H1 (cell line): ENCODE measurements around the gene MRPS26. TPM values are rescaled to one million over a fixed set of nuclear protein-coding genes. Genes with fewer than 3 reads are reported as not detected.

Experiments used
- CTCF ChIA-PET: fragments of 300-600 bp; sonication (Branson Sonifier 250); formaldehyde crosslinking; loops from one replicate; lab custom pipeline; 2021; ENCODE audit not compliant: partially characterized antibody; lab: Charles Lee
- POLR2A ChIA-PET: fragments of 300-600 bp; sonication (Branson Sonifier 250); formaldehyde crosslinking; loops from one replicate; lab custom pipeline; 2021; ENCODE audit warnings: inconsistent platforms; ENCODE audit not compliant: partially characterized antibody; lab: Charles Lee
- DNase-seq, 2 experiments: peaks; one replicate each; pipeline versions ENCODE4 v3.0.0 to v3.0.0-alpha.2; 2010 to 2022; ENCODE audit warnings: low spot score in 2 of 2, low read depth in 1 of 2, mixed read lengths in 1 of 2
- FAIRE-seq: peaks from 2 replicates; lab custom pipeline; 2011; peaks lifted over from hg19 to GRCh38; lab: Jason Lieb, UNC
- H2AFZ ChIP-seq: 2 replicates; pipeline ENCODE4 v1.8.1; 2012; ENCODE audit warnings: low read length, inconsistent platforms
- H2AK5ac ChIP-seq: 2 replicates; pipeline ENCODE4 v1.6.1; 2013; ENCODE audit warnings: low read depth, low read length
- H2BK120ac ChIP-seq: replicated peaks from 2 replicates; pipeline ENCODE3; 2013; ENCODE audit warnings: low read depth, low read length, inconsistent platforms
- H2BK12ac ChIP-seq: 2 replicates; pipeline ENCODE4 v1.6.1; 2013; ENCODE audit warnings: low read depth, low read length
- H2BK15ac ChIP-seq: 2 replicates; pipeline ENCODE4 v1.6.1; 2013; ENCODE audit warnings: low read length
- H2BK20ac ChIP-seq: 2 replicates; pipeline ENCODE4 v1.6.1; 2013; ENCODE audit warnings: low read length
- H2BK5ac ChIP-seq: 2 replicates; pipeline ENCODE4 v1.6.1; 2013; ENCODE audit warnings: low read depth, low read length
- H3K14ac ChIP-seq: 2 replicates; pipeline ENCODE4 v1.6.1; 2013; ENCODE audit warnings: inconsistent platforms; ENCODE audit not compliant: insufficient read length
- H3K18ac ChIP-seq: 2 replicates; pipeline ENCODE4 v1.6.1; 2013; ENCODE audit warnings: low read length; ENCODE audit errors: extremely low read depth
- H3K23ac ChIP-seq: 2 replicates; pipeline ENCODE4 v1.6.1; 2013; ENCODE audit warnings: inconsistent platforms; ENCODE audit not compliant: insufficient read length
- H3K23me2 ChIP-seq: 2 replicates; pipeline ENCODE4 v1.6.1; 2013; ENCODE audit warnings: low read depth, low read length
- H3K27ac ChIP-seq: 2 replicates; pipeline ENCODE4 v1.6.1; 2011; ENCODE audit warnings: low read depth, low read length, inconsistent platforms
- H3K27me3 ChIP-seq, 4 experiments: replicated peaks in 1 of 4; 1 replicate in 1 of 4; 2 replicates in 3 of 4; pipeline versions ENCODE4 v1.6.1 to v1.8.1; 2011 to 2013; ENCODE audit warnings: low read length in 3 of 4, mild to moderate bottlenecking in 3 of 4, inconsistent platforms in 2 of 4, mixed read lengths in 2 of 4, moderate library complexity in 1 of 4; ENCODE audit not compliant: control insufficient read depth in 3 of 4, insufficient read depth in 3 of 4; ENCODE audit errors: extremely low read depth in 1 of 4
- H3K36me3 ChIP-seq, 4 experiments: 2 replicates each; pipeline versions ENCODE4 v1.6.1 to v1.8.1; 2011 to 2013; ENCODE audit warnings: mild to moderate bottlenecking in 4 of 4, low read length in 3 of 4, moderate library complexity in 2 of 4, control low read depth in 1 of 4, inconsistent platforms in 1 of 4; ENCODE audit not compliant: insufficient read depth in 4 of 4, control insufficient read depth in 2 of 4
- H3K4ac ChIP-seq: replicated peaks from 2 replicates; pipeline ENCODE3; 2013; ENCODE audit warnings: low read length, low read depth, mixed read lengths, inconsistent platforms; ENCODE audit not compliant: insufficient read length
- H3K4me1 ChIP-seq, 4 experiments: replicated peaks in 1 of 4; 1 replicate in 1 of 4; 2 replicates in 3 of 4; pipeline versions ENCODE4 v1.6.1 to v1.8.1; 2011 to 2013; ENCODE audit warnings: low read length in 3 of 4, inconsistent platforms in 2 of 4, mixed read lengths in 1 of 4; ENCODE audit not compliant: insufficient read depth in 4 of 4, control insufficient read depth in 3 of 4
- H3K4me2 ChIP-seq, 2 experiments: 2 replicates each; pipeline versions ENCODE4 v1.6.1 to v1.8.1; 2011 to 2013; ENCODE audit warnings: low read depth in 2 of 2, low read length in 2 of 2, control low read depth in 1 of 2, inconsistent platforms in 1 of 2, mild to moderate bottlenecking in 1 of 2; ENCODE audit not compliant: insufficient read depth in 1 of 2
- H3K4me3 ChIP-seq, 4 experiments: fragments of 200-600, 300-600 bp in 1 of 4; sonication (generic), shearing (Covaris generic), sonication (Bioruptor Twin) in 1 of 4; 2 replicates each; pipeline versions ENCODE4 v1.5.1 to v1.8.1; 2011 to 2016; ENCODE audit warnings: low read length in 4 of 4, low read depth in 3 of 4, control low read depth in 2 of 4, inconsistent platforms in 2 of 4, mild to moderate bottlenecking in 2 of 4, mixed read lengths in 1 of 4, moderate library complexity in 1 of 4; ENCODE audit not compliant: insufficient read depth in 2 of 4; ENCODE audit errors: extremely low read depth in 1 of 4
- H3K56ac ChIP-seq: replicated peaks from 2 replicates; pipeline ENCODE3; 2013; ENCODE audit warnings: low read depth, mild to moderate bottlenecking, mixed read lengths, low read length, inconsistent platforms; ENCODE audit not compliant: insufficient read length
- H3K79me1 ChIP-seq: 2 replicates; pipeline ENCODE4 v1.6.1; 2013; ENCODE audit warnings: low read depth, low read length, control low read depth
- H3K79me2 ChIP-seq, 2 experiments: 2 replicates each; pipeline versions ENCODE4 v1.6.1 to v1.8.1; 2012 to 2013; ENCODE audit warnings: low read length in 2 of 2, mild to moderate bottlenecking in 2 of 2, inconsistent platforms in 1 of 2; ENCODE audit not compliant: insufficient read depth in 2 of 2, control insufficient read depth in 1 of 2
- H3K9ac ChIP-seq, 4 experiments: replicated peaks in 1 of 4; 1 replicate in 1 of 4; 2 replicates in 3 of 4; pipeline versions ENCODE4 v1.6.1 to v1.8.1; 2011 to 2013; ENCODE audit warnings: low read depth in 3 of 4, low read length in 3 of 4, control low read depth in 2 of 4, mild to moderate bottlenecking in 2 of 4, moderate library complexity in 2 of 4, inconsistent platforms in 1 of 4; ENCODE audit errors: extremely low read depth in 1 of 4
- H3K9me3 ChIP-seq, 2 experiments: 2 replicates each; pipeline versions ENCODE4 v1.6.1 to v1.8.1; 2012 to 2013; ENCODE audit warnings: mild to moderate bottlenecking in 2 of 2, moderate library complexity in 2 of 2, control low read depth in 1 of 2, inconsistent platforms in 1 of 2, low read depth in 1 of 2, low read length in 1 of 2, mixed read lengths in 1 of 2; ENCODE audit not compliant: insufficient read depth in 2 of 2
- H4K20me1 ChIP-seq, 2 experiments: replicated peaks in 1 of 2; 2 replicates each; pipeline versions ENCODE3 to v1.8.1; 2011 to 2013; ENCODE audit warnings: inconsistent platforms in 2 of 2, low read length in 2 of 2, mild to moderate bottlenecking in 1 of 2; ENCODE audit not compliant: insufficient read depth in 2 of 2, control insufficient read depth in 1 of 2
- H4K5ac ChIP-seq: 2 replicates; pipeline ENCODE4 v1.6.1; 2013; ENCODE audit warnings: low read length, low read depth, mixed read lengths, inconsistent platforms; ENCODE audit not compliant: insufficient read length
- H4K8ac ChIP-seq: 2 replicates; pipeline ENCODE4 v1.8.0; 2013; ENCODE audit warnings: mild to moderate bottlenecking, moderate library complexity, low read length, inconsistent platforms; ENCODE audit not compliant: insufficient read depth; ENCODE audit errors: extremely low read depth
- H4K91ac ChIP-seq: replicated peaks from 2 replicates; pipeline ENCODE3; 2013; ENCODE audit warnings: low read length, mixed read lengths, inconsistent platforms; ENCODE audit not compliant: insufficient read length
- CEBPB ChIP-seq: IDR thresholded peaks from 2 replicates; pipeline ENCODE4 v1.6.1; 2012; ENCODE audit warnings: low read depth, low read length
- GTF2F1 ChIP-seq: IDR thresholded peaks from 2 replicates; pipeline ENCODE4 v1.6.1; 2012; ENCODE audit warnings: low read depth, low read length, improper control_type of control experiment, borderline replicate concordance
- HDAC2 ChIP-seq, 2 experiments: fragments of 300-600 bp in 1 of 2; sonication (generic) in 1 of 2; IDR thresholded peaks; 2 replicates each; pipeline ENCODE4 v1.6.1; 2011 to 2012; ENCODE audit warnings: low read depth in 2 of 2, low read length in 2 of 2, mild to moderate bottlenecking in 2 of 2, moderate library complexity in 2 of 2, borderline replicate concordance in 1 of 2, inconsistent platforms in 1 of 2
- JUND ChIP-seq: IDR thresholded peaks from 2 replicates; pipeline ENCODE4 v1.6.1; 2011; ENCODE audit warnings: mild to moderate bottlenecking, improper control_type of control experiment, low read length
- KDM4A ChIP-seq: IDR thresholded peaks from one replicate; pipeline ENCODE4 v1.7.1; 2012; ENCODE audit warnings: low read depth, mild to moderate bottlenecking, moderate library complexity, low read length, inconsistent platforms; ENCODE audit not compliant: severe bottlenecking
- POLR2A ChIP-seq, 2 experiments: IDR thresholded peaks; 1 replicate in 1 of 2; 2 replicates in 1 of 2; pipeline ENCODE4 v1.6.1; 2011; ENCODE audit warnings: low read depth in 2 of 2, low read length in 2 of 2, mild to moderate bottlenecking in 2 of 2; ENCODE audit errors: control extremely low read depth in 1 of 2
- SP1 ChIP-seq: IDR thresholded peaks from 2 replicates; pipeline ENCODE4 v1.6.1; 2011; ENCODE audit warnings: low read depth, low read length
- TCF12 ChIP-seq: IDR thresholded peaks from 2 replicates; pipeline ENCODE4 v1.6.1; 2011; ENCODE audit warnings: low read depth, mild to moderate bottlenecking, low read length
- TEAD4 ChIP-seq: IDR thresholded peaks from 2 replicates; pipeline ENCODE4 v1.6.1; 2012; ENCODE audit warnings: low read depth, low read length, inconsistent platforms, mixed read lengths
- ZNF274 ChIP-seq: IDR thresholded peaks from 2 replicates; pipeline ENCODE4 v1.7.0; 2012; ENCODE audit warnings: low read length, borderline replicate concordance; ENCODE audit errors: extremely low read depth
- WGBS, 2 experiments: shearing (Covaris generic) in 1 of 2; methylation state at CpG; one replicate each; pipeline versions ENCODE4 v1.1.6 to v1.1.7; 2013 to 2015; ENCODE audit warnings: low lambda C conversion rate in 2 of 2, mixed read lengths in 2 of 2, inconsistent platforms in 1 of 2, low coverage in 1 of 2, missing lambda C conversion rate in 1 of 2; ENCODE audit not compliant: insufficient replicate concordance in 2 of 2, insufficient coverage in 1 of 2, insufficient read length in 1 of 2; ENCODE audit errors: extremely low coverage in 1 of 2, missing lambda C conversion rate in 1 of 2; 5-methylcytosine and 5-hydroxymethylcytosine counted together
- polyA plus RNA-seq, 7 experiments: library from polyadenylated mRNA; depleted of rRNA in 3 of 7; stranded (reverse) in 5 of 7; unstranded in 2 of 7; fragments of >200 nt in 5 of 7; fragments of 200-250 nt in 2 of 7; gene quantifications; 1 replicate in 5 of 7; 2 replicates in 1 of 7; 4 replicates in 1 of 7; pipeline versions ENCODE4 v1.2.1 to v1.2.3, GENCODE V29; 2011 to 2013; ENCODE audit warnings: missing spikeins in 2 of 7, mixed read lengths in 2 of 7
- total RNA-seq: library from RNA; stranded (reverse); fragmentation: NEBNext Ultra II Directional; extraction: Animal tissue kit (Norgen Biotek cat#: 25700); gene quantifications from 2 replicates; pipeline ENCODE4 v1.2.1, GENCODE V29; 2021
- TF ChIP-seq, protein P1 (sequence below), 3 experiments: IDR thresholded peaks; 1 replicate in 2 of 3; 2 replicates in 1 of 3; pipeline versions ENCODE4 v1.5.1 to v1.6.1; 2011; ENCODE audit warnings: low read length in 3 of 3, mild to moderate bottlenecking in 3 of 3, inconsistent platforms in 2 of 3, low read depth in 1 of 3, moderate library complexity in 1 of 3; ENCODE audit not compliant: insufficient read depth in 1 of 3; ENCODE audit errors: control extremely low read depth in 1 of 3

MRPS26 gene
- total and polyA plus RNA-seq, 2 of the 8 experiments (the other 6 are each of a cell fraction or from before 2014, with no cell fraction given): 83.6 to 103 TPM

DNA sequence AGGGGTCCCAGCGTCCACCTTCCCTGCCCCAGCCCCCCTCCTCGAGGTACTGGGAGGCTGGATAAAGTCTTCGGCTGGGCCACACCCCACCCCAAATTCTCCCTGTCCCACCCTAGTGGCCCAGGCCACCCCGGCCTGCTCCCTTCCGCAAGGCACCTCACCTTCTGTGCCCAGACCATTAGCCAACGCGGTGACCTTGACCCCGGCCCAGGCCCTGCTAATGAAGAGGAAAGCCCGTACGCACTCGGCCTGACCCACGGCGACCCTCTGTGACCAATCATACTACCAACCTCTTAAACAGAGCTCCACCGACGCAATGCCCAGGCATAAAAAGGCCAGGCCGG lies 25.4 kb downstream of the MRPS26 start:
- H3K79me1 ChIP-seq: no peaks in the 10 kb centered on the region
- peak overlapping the region in 1 of 4 experiments; percentile 61; a peak in 3 of 8 replicates for H3K4me3 ChIP-seq
- H3K9ac ChIP-seq: no peak overlapping the region
- FAIRE-seq (no peak), DNase-seq (no peak)
- no peak overlapping the region for H3K23ac ChIP-seq
- peaks cover 0 to 8% (median 3%) of the 10 kb centered on the region in 4 experiments; a peak in 5 of 7 replicates for H3K4me1 ChIP-seq
- H3K36me3 ChIP-seq: no peaks in the 10 kb centered on the region
- ChIA-PET POLR2A (interaction anchor here (1.2 to 1.8 kb wide), 4 partner anchors 12 to 29 kb away, joined by 3 to 6 read pairs (median 4); partner anchors contain the start of gene GNRH2), CTCF (interaction anchor here (1.4 to 2.3 kb wide), 2 partner anchors 17 to 46 kb away, joined by 4 to 8 read pairs; no protein-coding TSS in a partner anchor)
- H2BK120ac ChIP-seq: no peak overlapping the region
- H4K20me1 ChIP-seq: no peaks in the 10 kb centered on the region
- H3K27ac ChIP-seq: no peak overlapping the region
- H3K18ac ChIP-seq: peak overlapping the region; percentile 19; the same call in 1 of the 2 replicates
- no peak overlapping the region for H2AK5ac ChIP-seq
- H3K14ac ChIP-seq: no peak overlapping the region
- no peak overlapping the region for H2BK5ac ChIP-seq
- no peak overlapping the region for H2BK20ac ChIP-seq
- peaks cover 2 to 5% of the 10 kb centered on the region in 2 experiments; a peak in 2 of 4 replicates for H3K9me3 ChIP-seq
- H3K23me2 ChIP-seq: peaks cover 3% of the 10 kb centered on the region; the same call in 1 of the 2 replicates
- H3K4ac ChIP-seq: no peak overlapping the region
- 87% methylated on average over 12 of the region's 16 CpGs; no CpG with 5 or more reads in 1 of the 2 experiments for WGBS, 2 experiments
- no peak overlapping the region for H2BK12ac ChIP-seq
- no peak overlapping the region for H4K91ac ChIP-seq
- H3K79me2 ChIP-seq: no peaks in the 10 kb centered on the region
- no peak overlapping the region for H2BK15ac ChIP-seq
- H3K4me2 ChIP-seq: peak overlapping the region; percentile 46 to 72
- 0 out of 2 replicates have a peak overlapping the region, but pooled peaks have one; percentile 20 for H4K8ac ChIP-seq
- H4K5ac ChIP-seq: no peak overlapping the region
- no peak overlapping the region for H2AFZ ChIP-seq
- H3K56ac ChIP-seq: no peak overlapping the region
- H3K27me3 ChIP-seq: peaks cover 11 to 30% (median 27%) of the 10 kb centered on the region in 4 experiments
- TF ChIP-seq POLR2A (IDR thresholded peaks at IDR 0.05; ENCODE audit: control extremely low read depth in 1 of 2, low read depth in 2 of 2, low read length in 2 of 2) (no peak), CEBPB (no peak), HDAC2 (IDR thresholded peaks at IDR 0.05; ENCODE audit: borderline replicate concordance in 1 of 2, low read depth in 2 of 2, low read length in 2 of 2) (no peak), SP1 (no peak), ZNF274 (no peak), TCF12 (no peak), KDM4A (no peak), JUND (no peak), TEAD4 (no peak), GTF2F1 (no peak)
- TF ChIP-seq, protein P1, sequence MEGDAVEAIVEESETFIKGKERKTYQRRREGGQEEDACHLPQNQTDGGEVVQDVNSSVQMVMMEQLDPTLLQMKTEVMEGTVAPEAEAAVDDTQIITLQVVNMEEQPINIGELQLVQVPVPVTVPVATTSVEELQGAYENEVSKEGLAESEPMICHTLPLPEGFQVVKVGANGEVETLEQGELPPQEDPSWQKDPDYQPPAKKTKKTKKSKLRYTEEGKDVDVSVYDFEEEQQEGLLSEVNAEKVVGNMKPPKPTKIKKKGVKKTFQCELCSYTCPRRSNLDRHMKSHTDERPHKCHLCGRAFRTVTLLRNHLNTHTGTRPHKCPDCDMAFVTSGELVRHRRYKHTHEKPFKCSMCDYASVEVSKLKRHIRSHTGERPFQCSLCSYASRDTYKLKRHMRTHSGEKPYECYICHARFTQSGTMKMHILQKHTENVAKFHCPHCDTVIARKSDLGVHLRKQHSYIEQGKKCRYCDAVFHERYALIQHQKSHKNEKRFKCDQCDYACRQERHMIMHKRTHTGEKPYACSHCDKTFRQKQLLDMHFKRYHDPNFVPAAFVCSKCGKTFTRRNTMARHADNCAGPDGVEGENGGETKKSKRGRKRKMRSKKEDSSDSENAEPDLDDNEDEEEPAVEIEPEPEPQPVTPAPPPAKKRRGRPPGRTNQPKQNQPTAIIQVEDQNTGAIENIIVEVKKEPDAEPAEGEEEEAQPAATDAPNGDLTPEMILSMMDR (IDR thresholded peaks at IDR 0.05; ENCODE audit: control extremely low read depth in 1 of 3, insufficient read depth in 1 of 3, low read depth in 1 of 3, low read length in 3 of 3): no peak
